Skeletal muscle satellite cell (primary cell): ENCODE data around the gene CXorf51A. TPM values are rescaled to one million over a fixed set of nuclear protein-coding genes. Genes with fewer than 3 reads are reported as not detected.
"Not testable (repeated sequence)": the region's sequence is repeated elsewhere in the genome, so short reads cannot be mapped to it uniquely, and the experiment has no call there.

Experiments
- H3K27me3 ChIP-seq: 2 replicates; pipeline ENCODE4 v1.7.0; 2013; ENCODE audit warnings: low read length; ENCODE audit not compliant: control insufficient read depth, insufficient read depth
- H3K36me3 ChIP-seq: 2 replicates; pipeline ENCODE4 v1.7.0; 2013; ENCODE audit warnings: mild to moderate bottlenecking, control low read depth, low read length; ENCODE audit not compliant: insufficient read depth
- H3K4me1 ChIP-seq: 2 replicates; pipeline ENCODE4 v1.7.0; 2013; ENCODE audit warnings: low read length; ENCODE audit not compliant: control insufficient read depth, insufficient read depth
- H3K4me2 ChIP-seq: 2 replicates; pipeline ENCODE4 v1.7.0; 2013; ENCODE audit warnings: mild to moderate bottlenecking, low read length
- H3K4me3 ChIP-seq: 2 replicates; pipeline ENCODE4 v1.7.0; 2013; ENCODE audit warnings: low read length
- H3K9ac ChIP-seq: 2 replicates; pipeline ENCODE4 v1.7.0; 2013; ENCODE audit warnings: mild to moderate bottlenecking, low read depth, low read length, moderate library complexity
- H3K9me3 ChIP-seq: replicated peaks from 2 replicates; pipeline ENCODE4 v1.7.0; 2013; ENCODE audit warnings: mild to moderate bottlenecking, control low read depth, low read length
- total RNA-seq: library from RNA; depleted of rRNA; stranded (reverse); fragments of >200 nt; gene quantifications from 2 replicates; pipeline ENCODE4 v1.2.3, GENCODE V29; 2012; rRNA removed

The CXorf51A gene
- total RNA-seq, result not detected in 2 replicates

DNA sequence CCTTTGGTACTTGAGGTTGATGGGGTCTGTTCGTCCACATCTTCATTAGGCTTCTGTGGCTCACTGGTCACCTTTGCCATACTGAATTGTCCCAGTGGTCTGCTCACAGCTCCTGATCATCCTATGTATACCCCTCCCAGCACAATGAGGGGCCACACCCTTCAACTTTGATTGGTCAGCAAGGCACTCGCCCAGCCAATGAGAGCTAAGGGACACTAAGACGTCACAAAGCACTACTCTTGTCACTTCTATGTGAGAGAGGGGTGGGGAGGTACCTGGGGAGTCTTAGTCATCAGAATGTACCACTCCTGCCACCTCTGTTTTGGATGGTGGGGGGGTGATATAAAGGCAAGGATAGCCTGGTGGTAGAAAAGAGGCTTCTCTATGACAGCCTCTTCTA lies at the start of gene CXorf51A:
TSS of gene CXorf51A (minus strand) at position 101 of the 400 bp plus-strand sequence. CDS start at position 80, 21 bp downstream.
- H3K9me3 ChIP-seq, H3K4me3 ChIP-seq, H3K9ac ChIP-seq, H3K4me1 ChIP-seq, H3K27me3 ChIP-seq, H3K4me2 ChIP-seq, H3K36me3 ChIP-seq: not testable (repeated sequence)

DNA sequence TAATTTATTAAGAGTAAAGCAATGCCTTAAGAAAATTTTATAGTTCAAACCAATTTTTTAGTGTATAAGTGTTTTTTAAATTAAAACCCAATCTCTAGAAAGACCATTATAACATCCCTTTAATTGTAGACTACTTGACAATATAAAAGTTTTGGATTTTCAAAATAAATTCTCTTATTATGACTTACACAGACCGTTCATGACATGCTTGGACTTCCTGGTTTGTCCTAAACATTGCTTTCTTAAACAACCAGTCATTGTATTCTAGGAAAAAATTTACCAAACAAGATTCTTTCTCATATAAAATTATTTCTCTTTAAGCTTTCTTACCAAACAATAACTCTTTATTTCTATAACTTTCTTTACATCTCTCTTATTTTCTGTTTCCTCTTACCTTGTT lies 49.0 kb upstream of the CXorf51A start:
- no peaks in the 10 kb centered on the region for H3K9me3 ChIP-seq
- no peak overlapping the region for H3K4me2 ChIP-seq
- H3K9ac ChIP-seq, result no peak overlapping the region
- H3K4me3 ChIP-seq, result no peak overlapping the region
- no peaks in the 10 kb centered on the region for H3K4me1 ChIP-seq
- H3K36me3 ChIP-seq, result no peaks in the 10 kb centered on the region
- no peaks in the 10 kb centered on the region for H3K27me3 ChIP-seq

DNA sequence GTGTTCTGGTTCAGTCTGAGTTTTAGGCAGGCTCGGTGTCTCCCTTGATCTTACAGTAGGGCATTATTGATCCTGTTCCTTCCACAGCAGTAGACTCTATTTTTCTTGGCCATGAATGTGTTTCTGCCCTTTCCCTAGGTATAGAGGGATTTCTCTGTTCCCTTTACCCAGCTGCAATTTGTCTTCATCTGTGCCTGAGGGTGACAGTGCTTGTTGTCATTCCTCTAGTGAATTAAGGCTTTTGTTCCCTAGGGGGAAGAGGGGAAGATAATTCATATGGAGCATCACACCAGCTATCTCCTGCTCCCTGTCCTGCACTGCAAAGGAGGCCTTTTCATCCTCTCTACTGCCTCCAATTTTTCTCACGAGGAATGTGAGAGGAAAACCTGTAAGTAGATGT lies 39.7 kb upstream of the CXorf51A start:
- no peak overlapping the region for H3K4me2 ChIP-seq
- no peaks in the 10 kb centered on the region for H3K27me3 ChIP-seq
- H3K36me3 ChIP-seq, result no peaks in the 10 kb centered on the region
- no peak overlapping the region for H3K4me3 ChIP-seq
- H3K9me3 ChIP-seq, result no peaks in the 10 kb centered on the region
- no peak overlapping the region for H3K9ac ChIP-seq
- no peaks in the 10 kb centered on the region for H3K4me1 ChIP-seq

DNA sequence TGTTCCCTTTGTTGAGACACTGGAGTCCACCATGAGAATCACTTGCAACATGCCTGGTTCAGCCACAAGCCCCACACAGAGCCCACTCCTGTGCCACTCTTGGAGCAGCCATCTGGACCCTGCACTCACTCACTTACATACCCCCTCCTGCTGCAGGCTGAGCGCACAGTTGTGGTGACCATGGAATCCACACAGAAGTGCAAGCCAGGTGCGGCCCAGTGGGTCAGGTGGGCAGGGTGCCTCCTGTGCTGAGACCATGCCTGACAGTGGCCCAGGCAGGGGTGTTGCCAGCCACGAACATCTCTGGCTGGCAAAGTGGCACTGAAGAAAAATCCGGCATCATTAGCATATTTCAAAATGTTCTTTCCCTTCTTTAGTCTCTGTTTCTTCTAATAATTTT lies 17.4 kb upstream of the CXorf51A start:
- no peaks in the 10 kb centered on the region for H3K9me3 ChIP-seq
- H3K4me2 ChIP-seq, result no peak overlapping the region
- H3K9ac ChIP-seq, result no peak overlapping the region
- H3K4me3 ChIP-seq, result no peak overlapping the region
- H3K36me3 ChIP-seq, result no peaks in the 10 kb centered on the region
- no peaks in the 10 kb centered on the region for H3K4me1 ChIP-seq
- no peaks in the 10 kb centered on the region for H3K27me3 ChIP-seq

DNA sequence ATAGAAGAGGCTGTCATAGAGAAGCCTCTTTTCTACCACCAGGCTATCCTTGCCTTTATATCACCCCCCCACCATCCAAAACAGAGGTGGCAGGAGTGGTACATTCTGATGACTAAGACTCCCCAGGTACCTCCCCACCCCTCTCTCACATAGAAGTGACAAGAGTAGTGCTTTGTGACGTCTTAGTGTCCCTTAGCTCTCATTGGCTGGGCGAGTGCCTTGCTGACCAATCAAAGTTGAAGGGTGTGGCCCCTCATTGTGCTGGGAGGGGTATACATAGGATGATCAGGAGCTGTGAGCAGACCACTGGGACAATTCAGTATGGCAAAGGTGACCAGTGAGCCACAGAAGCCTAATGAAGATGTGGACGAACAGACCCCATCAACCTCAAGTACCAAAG lies 5.1 kb downstream of the CXorf51A start, which contains the start of gene CXorf51B:
TSS of gene CXorf51B (plus strand) at position 301 of the 400 bp plus-strand sequence. CDS start at position 322, 21 bp downstream.
- not testable (repeated sequence) for H3K4me2 ChIP-seq, H3K4me1 ChIP-seq, H3K4me3 ChIP-seq, H3K9ac ChIP-seq, H3K36me3 ChIP-seq, H3K9me3 ChIP-seq, H3K27me3 ChIP-seq
